Muscle layer of colon (tissue), 2 donors: Measurements from ENCODE around the gene DCLRE1A.

Source experiments
- H3K27ac ChIP-seq: one replicate; pipeline ENCODE4 v1.7.0; 2013; ENCODE audit warnings: low read depth, mild to moderate bottlenecking, low read length, moderate library complexity
- H3K27me3 ChIP-seq, 2 donors: one replicate each; pipeline ENCODE4 v1.7.0; 2013; ENCODE audit warnings: low read length in 2 of 2, mild to moderate bottlenecking in 2 of 2; ENCODE audit not compliant: insufficient read depth in 2 of 2, control insufficient read depth in 1 of 2
- H3K36me3 ChIP-seq: one replicate; pipeline ENCODE4 v1.7.0; 2013; ENCODE audit warnings: mild to moderate bottlenecking, low read length; ENCODE audit not compliant: insufficient read depth
- H3K4me1 ChIP-seq: one replicate; pipeline ENCODE4 v1.7.0; 2013; ENCODE audit warnings: mild to moderate bottlenecking, low read length; ENCODE audit not compliant: insufficient read depth
- H3K4me3 ChIP-seq, 2 donors: one replicate each; pipeline ENCODE4 v1.7.0; 2013; ENCODE audit warnings: low read length in 2 of 2, low read depth in 1 of 2, mild to moderate bottlenecking in 1 of 2, moderate library complexity in 1 of 2
- H3K9ac ChIP-seq: one replicate; pipeline ENCODE4 v1.7.0; 2013; ENCODE audit warnings: low read length
- H3K9me3 ChIP-seq: one replicate; pipeline ENCODE4 v1.7.0; 2013; ENCODE audit warnings: mild to moderate bottlenecking, low read length
- donor health status: abdominal sarcoma.
- donor health status: Adenocarcinoma of cecum.

The DCLRE1A gene

DNA sequence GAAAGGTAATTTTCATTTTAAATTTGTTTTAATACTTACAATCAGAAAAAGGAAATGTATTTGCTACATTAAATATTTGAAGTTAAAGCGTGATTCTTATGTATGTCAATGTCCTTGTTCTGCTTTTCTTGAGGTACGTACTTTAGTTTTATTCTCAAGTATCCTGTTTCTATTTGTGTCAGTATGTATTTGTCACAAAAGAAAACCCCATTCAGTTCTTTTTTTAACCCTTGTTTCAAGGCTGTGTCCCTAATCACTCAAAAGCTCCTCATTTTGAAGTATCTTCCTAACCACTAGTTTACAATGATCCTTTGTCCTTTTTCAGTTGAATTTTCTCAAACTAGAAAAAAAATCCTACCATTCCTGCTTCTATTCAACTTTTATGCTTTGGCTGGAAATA is 25.8 kb upstream of the DCLRE1A start:
- H3K27ac ChIP-seq = no peak overlapping the region
- H3K4me3 ChIP-seq = no peak overlapping the region
- no peaks in the 10 kb centered on the region for H3K27me3 ChIP-seq
- H3K36me3 ChIP-seq = peaks cover 13% of the 10 kb centered on the region
- no peaks in the 10 kb centered on the region for H3K9me3 ChIP-seq
- no peak overlapping the region for H3K9ac ChIP-seq
- H3K4me1 ChIP-seq = no peaks in the 10 kb centered on the region

DNA sequence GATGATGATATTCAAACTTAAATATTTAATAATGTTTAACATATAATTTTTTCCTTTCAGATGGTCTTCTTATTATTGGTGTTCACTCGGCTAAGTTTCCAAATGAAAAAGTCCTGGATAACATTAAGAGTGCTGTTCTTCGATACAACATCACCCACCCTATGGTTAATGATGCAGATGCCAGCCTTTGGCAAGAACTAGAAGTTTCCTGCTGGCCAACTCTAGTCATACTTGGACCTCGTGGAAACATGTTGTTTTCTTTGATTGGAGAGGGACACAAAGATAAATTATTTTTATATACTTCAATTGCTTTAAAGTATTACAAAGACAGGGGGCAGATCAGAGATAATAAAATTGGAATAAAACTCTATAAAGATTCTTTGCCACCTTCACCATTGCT is 22.6 kb upstream of the DCLRE1A start:
- Histone ChIP-seq H3K4me1 (no peaks in the 10 kb centered on the region), H3K9ac (no peak overlapping the region)

GRCh38 chr10:113875212-113875611 is 21.3 kb upstream of the DCLRE1A start:
- no peak overlapping the region for H3K9ac ChIP-seq
- H3K36me3 ChIP-seq = peaks cover 6% of the 10 kb centered on the region
- H3K9me3 ChIP-seq = no peaks in the 10 kb centered on the region
- no peaks in the 10 kb centered on the region for H3K27me3 ChIP-seq
- H3K4me1 ChIP-seq = no peaks in the 10 kb centered on the region
- H3K27ac ChIP-seq = no peak overlapping the region
- H3K4me3 ChIP-seq = no peak overlapping the region

More for the DNA sequence above, 22.6 kb upstream of the DCLRE1A start:
- H3K36me3 ChIP-seq = peaks cover 6% of the 10 kb centered on the region
- no peaks in the 10 kb centered on the region for H3K9me3 ChIP-seq
- no peaks in the 10 kb centered on the region for H3K27me3 ChIP-seq
- H3K27ac ChIP-seq = no peak overlapping the region
- H3K4me3 ChIP-seq = no peak overlapping the region

GRCh38 chr10:113872139-113873030 is 18.5 kb upstream of the DCLRE1A start:
- Histone ChIP-seq H3K9me3 (no peaks in the 10 kb centered on the region), H3K4me3 (no peak overlapping the region), H3K36me3 (peaks cover 3% of the 10 kb centered on the region), H3K4me1 (no peaks in the 10 kb centered on the region), H3K27me3 (no peaks in the 10 kb centered on the region), H3K9ac (no peak overlapping the region), H3K27ac (no peak overlapping the region)

DNA sequence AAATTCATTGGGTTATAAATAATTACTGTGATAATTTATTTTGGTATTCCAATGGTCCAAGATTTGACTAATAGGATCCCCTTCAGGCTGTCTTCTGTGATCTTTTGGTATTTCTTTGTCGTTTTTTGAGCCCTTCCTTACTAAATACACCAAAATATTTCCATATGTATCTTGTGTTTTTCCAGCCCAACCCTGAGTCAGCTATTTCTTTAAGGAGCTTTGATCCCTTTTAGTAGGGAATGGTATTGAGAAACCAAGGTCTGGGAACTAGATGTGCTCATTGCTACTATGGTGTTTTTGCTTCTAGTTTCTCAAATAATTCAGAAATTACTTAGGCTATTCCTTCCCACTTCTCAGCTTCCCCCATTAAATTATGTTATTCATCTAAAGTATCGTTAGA is 15.9 kb upstream of the DCLRE1A start:
- no peaks in the 10 kb centered on the region for H3K9me3 ChIP-seq
- H3K36me3 ChIP-seq = no peaks in the 10 kb centered on the region
- H3K27me3 ChIP-seq = no peaks in the 10 kb centered on the region
- H3K4me3 ChIP-seq = no peak overlapping the region
- H3K27ac ChIP-seq = no peak overlapping the region
- H3K9ac ChIP-seq = no peak overlapping the region
- H3K4me1 ChIP-seq = no peaks in the 10 kb centered on the region

- H3K9me3 ChIP-seq = no peaks in the 10 kb centered on the region
- no peaks in the 10 kb centered on the region for H3K27me3 ChIP-seq
- H3K27ac ChIP-seq = no peak overlapping the region
- no peak overlapping the region for H3K4me3 ChIP-seq
- no peak overlapping the region for H3K9ac ChIP-seq
- H3K4me1 ChIP-seq = no peaks in the 10 kb centered on the region
- no peaks in the 10 kb centered on the region for H3K36me3 ChIP-seq
Measured at GRCh38 chr10:113867904-113868303, 14.0 kb upstream of the DCLRE1A start.

DNA sequence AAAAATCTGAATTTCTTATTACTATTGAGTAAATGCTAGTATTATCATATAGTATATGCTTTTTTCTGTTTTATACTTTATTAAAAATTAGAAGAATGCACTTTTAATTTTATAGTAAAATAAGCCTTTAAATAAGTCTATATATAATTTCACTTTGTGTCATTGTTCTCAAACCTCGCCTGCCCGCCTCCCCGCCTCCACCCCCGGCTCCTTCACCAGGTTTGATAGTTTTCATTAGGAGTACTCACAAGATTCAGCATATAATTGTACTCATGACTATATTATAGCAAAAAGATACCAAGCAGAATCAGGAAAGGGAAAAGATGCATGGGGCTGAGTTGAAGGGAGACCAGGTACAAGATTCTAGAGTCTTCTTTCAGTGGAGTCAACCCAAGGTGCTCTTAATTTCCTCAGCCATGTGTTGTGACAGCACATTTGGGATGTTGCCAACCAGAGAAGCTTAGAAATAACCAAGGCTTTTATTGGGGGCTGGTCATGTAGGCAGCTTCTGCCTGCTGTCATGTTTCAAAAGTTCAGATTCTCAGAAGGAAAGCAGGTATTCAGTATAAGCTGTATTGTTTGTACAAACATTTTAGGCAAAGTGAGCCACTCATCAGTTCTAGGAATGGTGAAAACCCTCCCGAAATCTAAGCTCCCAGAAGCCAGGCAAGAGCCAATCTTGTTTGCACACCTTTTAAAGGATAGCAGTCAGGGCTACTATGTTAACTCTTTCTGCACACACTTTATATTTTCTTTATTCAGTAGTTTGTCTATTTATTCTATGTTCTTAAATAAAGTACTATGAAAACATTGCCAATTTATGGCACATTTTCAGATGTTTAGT is 12.9 kb upstream of the DCLRE1A start:
- Histone ChIP-seq H3K4me1 (no peaks in the 10 kb centered on the region), H3K27ac (no peak overlapping the region), H3K27me3 (no peaks in the 10 kb centered on the region), H3K4me3 (no peak overlapping the region), H3K36me3 (no peaks in the 10 kb centered on the region), H3K9ac (no peak overlapping the region), H3K9me3 (no peaks in the 10 kb centered on the region)

GRCh38 chr10:113865901-113866300 is 12.0 kb upstream of the DCLRE1A start:
- Histone ChIP-seq H3K9ac (no peak overlapping the region), H3K27ac (no peak overlapping the region), H3K9me3 (no peaks in the 10 kb centered on the region), H3K27me3 (no peaks in the 10 kb centered on the region), H3K36me3 (peaks cover 7% of the 10 kb centered on the region), H3K4me1 (no peaks in the 10 kb centered on the region), H3K4me3 (no peak overlapping the region)

DNA sequence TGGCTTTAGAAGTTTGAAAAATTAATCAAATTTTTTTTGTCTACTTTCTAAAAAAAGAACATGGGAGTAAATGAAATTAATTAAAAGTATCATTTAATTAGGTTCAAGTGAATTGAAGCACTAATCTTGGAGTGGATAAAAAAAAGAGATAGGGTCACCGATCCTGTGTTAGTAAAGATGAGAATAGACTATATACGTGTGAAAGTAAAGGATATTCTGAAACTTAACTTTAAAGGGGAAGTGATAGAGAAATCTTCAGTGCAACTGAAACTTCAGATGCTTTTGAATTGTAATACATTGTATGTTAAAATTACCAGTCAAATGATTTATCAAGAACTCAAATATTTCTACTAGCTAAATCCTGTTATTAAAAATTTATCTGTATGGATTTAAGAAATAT is 5.4 kb upstream of the DCLRE1A start:
- Histone ChIP-seq H3K9me3 (no peaks in the 10 kb centered on the region), H3K4me3 (no peak overlapping the region), H3K27ac (no peak overlapping the region), H3K27me3 (no peaks in the 10 kb centered on the region), H3K9ac (no peak overlapping the region), H3K36me3 (peaks cover 12% of the 10 kb centered on the region), H3K4me1 (peaks cover 12% of the 10 kb centered on the region)

GRCh38 chr10:113858541-113858940 is 4.7 kb upstream of the DCLRE1A start:
- H3K36me3 ChIP-seq = peaks cover 12% of the 10 kb centered on the region
- H3K27ac ChIP-seq = no peak overlapping the region
- no peaks in the 10 kb centered on the region for H3K9me3 ChIP-seq
- H3K27me3 ChIP-seq = no peaks in the 10 kb centered on the region
- H3K4me1 ChIP-seq = peaks cover 12% of the 10 kb centered on the region
- no peak overlapping the region for H3K4me3 ChIP-seq
- no peak overlapping the region for H3K9ac ChIP-seq

GRCh38 chr10:113857210-113857609 is 3.3 kb upstream of the DCLRE1A start:
- Histone ChIP-seq H3K27ac (no peak overlapping the region), H3K9me3 (no peaks in the 10 kb centered on the region), H3K9ac (no peak overlapping the region)

More at GRCh38 chr10:113857210-113857609, 3.3 kb upstream of the DCLRE1A start:
- no peak overlapping the region for H3K4me3 ChIP-seq
- peaks cover 26% of the 10 kb centered on the region for H3K4me1 ChIP-seq
- peaks cover 12% of the 10 kb centered on the region for H3K36me3 ChIP-seq
- H3K27me3 ChIP-seq = no peaks in the 10 kb centered on the region
